HG02763 (cell line): ENCODE measurements around the gene LRP11.

Experiments used
- ATAC-seq: cut with Tn5 transposase; IDR thresholded peaks from one replicate; pipeline ENCODE4 v1.9.1; 2021; ENCODE audit warnings: mild to moderate bottlenecking, moderate library complexity; ENCODE audit not compliant: unreplicated experiment

LRP11 gene

GRCh38 chr6:149809798-149810197, 54.4 kb downstream of the LRP11 start:
- no peak for ATAC-seq

- ATAC-seq = no peak
Measured at GRCh38 chr6:149806127-149806526, 58.0 kb downstream of the LRP11 start.

GRCh38 chr6:149783551-149783950, 80.6 kb downstream of the LRP11 start:
- no peak for ATAC-seq

GRCh38 chr6:149782337-149782736, 81.8 kb downstream of the LRP11 start:
- no peak for ATAC-seq

GRCh38 chr6:149781715-149782114, 82.4 kb downstream of the LRP11 start:
- ATAC-seq = no peak

GRCh38 chr6:149779644-149779963, 84.6 kb downstream of the LRP11 start:
- no peak for ATAC-seq

- no peak for ATAC-seq
Measured at GRCh38 chr6:149777624-149778023, 86.5 kb downstream of the LRP11 start.

GRCh38 chr6:149771925-149772324, 92.2 kb downstream of the LRP11 start:
- ATAC-seq = no peak

- ATAC-seq = no peak
Measured at GRCh38 chr6:149771185-149771584, 93.0 kb downstream of the LRP11 start.

- ATAC-seq = no peak
Measured at GRCh38 chr6:149769676-149770075, 94.5 kb downstream of the LRP11 start.
